Astrocyte (in vitro differentiated cells and primary cell): ENCODE data around the gene CHMP3. TPM values are rescaled to one million over a fixed set of nuclear protein-coding genes. Genes with fewer than 3 reads are reported as not detected.

Experiments
- DNase-seq: peaks from one replicate; pipeline ENCODE4 v3.0.0-alpha.2; 2010; ENCODE audit warnings: low read depth
- FAIRE-seq: peaks from 2 replicates; lab custom pipeline; 2011; peaks lifted over from hg19 to GRCh38; lab: Jason Lieb, UNC
- H2AFZ ChIP-seq: 2 replicates; pipeline ENCODE4 v1.6.0; 2012; ENCODE audit warnings: low read depth, low read length, inconsistent platforms
- H3K27ac ChIP-seq: 2 replicates; pipeline ENCODE4 v1.5.1; 2011; ENCODE audit warnings: low read depth, low read length, inconsistent platforms
- H3K27me3 ChIP-seq: 2 replicates; pipeline ENCODE4 v1.6.0; 2011; ENCODE audit warnings: low read length, inconsistent platforms; ENCODE audit not compliant: insufficient read depth
- H3K36me3 ChIP-seq: 2 replicates; pipeline ENCODE4 v1.5.1; 2011; ENCODE audit warnings: low read length, inconsistent platforms; ENCODE audit not compliant: insufficient read depth
- H3K4me1 ChIP-seq: 2 replicates; pipeline ENCODE4 v1.5.1; 2011; ENCODE audit warnings: low read length, inconsistent platforms; ENCODE audit not compliant: insufficient read depth
- H3K4me2 ChIP-seq: 2 replicates; pipeline ENCODE4 v1.6.0; 2012; ENCODE audit warnings: low read length, inconsistent platforms
- H3K4me3 ChIP-seq: 2 replicates; pipeline ENCODE4 v1.5.1; 2011; ENCODE audit warnings: low read depth, mild to moderate bottlenecking, low read length, inconsistent platforms; ENCODE audit not compliant: insufficient read depth
- H3K79me2 ChIP-seq: 2 replicates; pipeline ENCODE4 v1.6.0; 2012; ENCODE audit warnings: mild to moderate bottlenecking, low read length, inconsistent platforms; ENCODE audit not compliant: insufficient read depth
- H3K9ac ChIP-seq: 2 replicates; pipeline ENCODE4 v1.6.0; 2012; ENCODE audit warnings: mild to moderate bottlenecking, low read length, inconsistent platforms
- H3K9me3 ChIP-seq: 2 replicates; pipeline ENCODE4 v1.5.1; 2012; ENCODE audit warnings: low read depth, mild to moderate bottlenecking, low read length, inconsistent platforms; ENCODE audit not compliant: insufficient read depth
- H4K20me1 ChIP-seq: 2 replicates; pipeline ENCODE4 v1.6.0; 2012; ENCODE audit warnings: low read length, inconsistent platforms; ENCODE audit not compliant: insufficient read depth
- H3K27ac Mint-ChIP-seq: one replicate; pipeline ENCODE4 v1.8.0; 2021; ENCODE audit warnings: mild to moderate bottlenecking, mixed read lengths; ENCODE audit not compliant: unreplicated experiment
- H3K27me3 Mint-ChIP-seq: one replicate; pipeline ENCODE4 v1.8.0; 2021; ENCODE audit warnings: low read depth, mixed read lengths; ENCODE audit not compliant: unreplicated experiment
- H3K36me3 Mint-ChIP-seq: one replicate; pipeline ENCODE4 v1.8.0; 2021; ENCODE audit warnings: low read depth, mixed read lengths; ENCODE audit not compliant: unreplicated experiment
- H3K4me1 Mint-ChIP-seq: one replicate; pipeline ENCODE4 v1.8.0; 2021; ENCODE audit warnings: low read depth, mixed read lengths; ENCODE audit not compliant: unreplicated experiment
- H3K4me3 Mint-ChIP-seq: one replicate; pipeline ENCODE4 v1.8.0; 2021; ENCODE audit warnings: mild to moderate bottlenecking, moderate library complexity, mixed read lengths; ENCODE audit not compliant: unreplicated experiment
- H3K9me3 Mint-ChIP-seq: one replicate; pipeline ENCODE4 v1.8.0; 2021; ENCODE audit warnings: mild to moderate bottlenecking, mixed read lengths; ENCODE audit not compliant: unreplicated experiment
- CTCF ChIP-seq: IDR thresholded peaks from 2 replicates; pipeline ENCODE4 v1.5.1; 2011; ENCODE audit warnings: low read depth, mild to moderate bottlenecking, inconsistent platforms, low read length, moderate library complexity; ENCODE audit not compliant: insufficient read depth
- EZH2 ChIP-seq: IDR thresholded peaks from 2 replicates; pipeline ENCODE4 v1.6.1; 2012; ENCODE audit warnings: mild to moderate bottlenecking, low read length, inconsistent platforms; ENCODE audit not compliant: insufficient read depth
- total RNA-seq: library from RNA; stranded (reverse); gene quantifications from 2 replicates; pipeline ENCODE4 v1.2.1, GENCODE V29; 2021

Gene CHMP3
- total RNA-seq, 1 donor from 2014 or later, result 91.0 TPM

GRCh38 chr2:86520153-86520552 lies 43.1 kb downstream of the CHMP3 start:
- Histone ChIP-seq H3K4me2 (no peak overlapping the region), H2AFZ (no peak overlapping the region), H3K9ac (no peak overlapping the region), H3K36me3 (no peaks in the 10 kb centered on the region), H3K4me3 (no peak overlapping the region), H3K79me2 (no peaks in the 10 kb centered on the region), H3K27me3 (no peaks in the 10 kb centered on the region), H3K27ac (no peak overlapping the region), H3K9me3 (no peaks in the 10 kb centered on the region), H3K4me1 (no peaks in the 10 kb centered on the region), H4K20me1 (peaks cover 5% of the 10 kb centered on the region)
- DNase-seq (no peak), FAIRE-seq (no peak)
- H3K4me3 Mint-ChIP-seq, result no peak overlapping the region
- H3K9me3 Mint-ChIP-seq, result peaks cover 5% of the 10 kb centered on the region
- peaks cover 7% of the 10 kb centered on the region for H3K36me3 Mint-ChIP-seq
- H3K4me1 Mint-ChIP-seq, result no peaks in the 10 kb centered on the region
- no peak for TF ChIP-seq EZH2
- no peak for TF ChIP-seq CTCF
- H3K27ac Mint-ChIP-seq, result no peak overlapping the region
- H3K27me3 Mint-ChIP-seq, result no peaks in the 10 kb centered on the region

- H3K9me3 Mint-ChIP-seq, result peaks cover 5% of the 10 kb centered on the region
- DNase-seq, result no peak
Measured at GRCh38 chr2:86519349-86519748, 43.9 kb downstream of the CHMP3 start.

More at GRCh38 chr2:86519349-86519748, 43.9 kb downstream of the CHMP3 start:
- Histone ChIP-seq H3K27ac (no peak overlapping the region), H2AFZ (no peak overlapping the region), H3K36me3 (no peaks in the 10 kb centered on the region), H3K4me2 (no peak overlapping the region), H3K27me3 (no peaks in the 10 kb centered on the region), H4K20me1 (peaks cover 5% of the 10 kb centered on the region), H3K9ac (no peak overlapping the region), H3K4me3 (no peak overlapping the region), H3K4me1 (no peaks in the 10 kb centered on the region), H3K9me3 (no peaks in the 10 kb centered on the region), H3K79me2 (no peaks in the 10 kb centered on the region)
- no peak for FAIRE-seq
- Mint-ChIP-seq H3K4me1 (no peaks in the 10 kb centered on the region), H3K36me3 (peaks cover 7% of the 10 kb centered on the region), H3K4me3 (no peak overlapping the region), H3K27me3 (no peaks in the 10 kb centered on the region), H3K27ac (no peak overlapping the region)
- TF ChIP-seq CTCF (no peak), EZH2 (no peak)
